GM21825 (cell line): ENCODE measurements around the gene MARK2.

Experiments used
- ATAC-seq: cut with Tn5 transposase; IDR thresholded peaks from one replicate; pipeline ENCODE4 v1.9.1; 2021; ENCODE audit warnings: mild to moderate bottlenecking, moderate library complexity; ENCODE audit not compliant: unreplicated experiment

MARK2 gene

DNA sequence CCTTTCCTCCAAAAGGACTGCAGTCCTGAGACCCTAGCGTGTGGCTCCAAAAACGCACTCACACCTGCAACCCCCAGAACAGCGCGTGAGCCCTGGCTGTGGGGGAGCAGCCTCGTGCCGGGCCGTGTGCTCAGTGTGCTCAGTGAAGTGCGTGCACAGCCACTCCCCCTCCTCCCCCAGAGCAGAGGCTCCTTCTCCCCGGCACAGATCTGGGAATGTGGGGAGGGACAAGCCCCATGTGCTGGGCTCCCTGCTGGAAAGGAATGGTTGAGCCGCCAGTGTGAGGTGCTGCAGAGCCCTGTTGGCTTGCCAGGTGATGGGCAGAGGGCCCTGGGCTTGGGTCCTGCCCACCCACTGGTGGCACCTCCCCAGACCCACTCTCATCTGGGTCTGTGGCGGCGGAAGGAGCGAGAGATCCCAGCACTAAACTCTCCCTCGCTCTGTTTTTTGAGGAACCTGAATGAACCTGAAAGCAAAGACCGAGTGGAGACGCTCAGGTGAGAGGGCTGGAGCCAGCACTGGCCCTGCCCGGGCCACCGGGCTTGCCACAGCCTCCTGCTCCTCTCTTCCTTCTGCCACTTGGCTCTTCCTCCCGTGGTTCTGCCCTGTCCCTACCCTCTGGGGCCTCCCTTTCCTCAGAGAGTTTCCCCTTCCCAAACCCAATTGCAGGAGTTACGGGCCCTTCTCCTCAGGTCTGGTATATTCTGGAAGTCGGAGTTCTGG is 69.1 kb downstream of the MARK2 start:
- no peak for ATAC-seq

DNA sequence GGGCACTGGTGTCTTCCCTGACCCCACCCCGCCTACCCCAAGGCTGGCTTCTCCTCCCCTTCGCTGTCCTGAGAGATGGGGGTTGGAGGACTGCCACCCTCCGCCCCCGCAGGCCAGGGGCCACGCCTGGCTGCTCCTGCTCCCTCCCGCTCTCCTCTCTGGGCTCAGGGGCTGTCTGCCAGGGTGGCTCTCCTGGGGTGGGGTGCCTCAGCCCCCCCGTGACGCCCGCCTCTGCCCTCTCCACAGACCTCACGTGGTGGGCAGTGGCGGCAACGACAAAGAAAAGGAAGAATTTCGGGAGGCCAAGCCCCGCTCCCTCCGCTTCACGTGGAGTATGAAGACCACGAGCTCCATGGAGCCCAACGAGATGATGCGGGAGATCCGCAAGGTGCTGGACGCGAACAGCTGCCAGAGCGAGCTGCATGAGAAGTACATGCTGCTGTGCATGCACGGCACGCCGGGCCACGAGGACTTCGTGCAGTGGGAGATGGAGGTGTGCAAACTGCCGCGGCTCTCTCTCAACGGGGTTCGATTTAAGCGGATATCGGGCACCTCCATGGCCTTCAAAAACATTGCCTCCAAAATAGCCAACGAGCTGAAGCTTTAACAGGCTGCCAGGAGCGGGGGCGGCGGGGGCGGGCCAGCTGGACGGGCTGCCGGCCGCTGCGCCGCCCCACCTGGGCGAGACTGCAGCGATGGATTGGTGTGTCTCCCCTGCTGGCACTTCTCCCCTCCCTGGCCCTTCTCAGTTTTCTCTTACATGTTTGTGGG is 69.9 kb downstream of the MARK2 start:
- no peak for ATAC-seq

DNA sequence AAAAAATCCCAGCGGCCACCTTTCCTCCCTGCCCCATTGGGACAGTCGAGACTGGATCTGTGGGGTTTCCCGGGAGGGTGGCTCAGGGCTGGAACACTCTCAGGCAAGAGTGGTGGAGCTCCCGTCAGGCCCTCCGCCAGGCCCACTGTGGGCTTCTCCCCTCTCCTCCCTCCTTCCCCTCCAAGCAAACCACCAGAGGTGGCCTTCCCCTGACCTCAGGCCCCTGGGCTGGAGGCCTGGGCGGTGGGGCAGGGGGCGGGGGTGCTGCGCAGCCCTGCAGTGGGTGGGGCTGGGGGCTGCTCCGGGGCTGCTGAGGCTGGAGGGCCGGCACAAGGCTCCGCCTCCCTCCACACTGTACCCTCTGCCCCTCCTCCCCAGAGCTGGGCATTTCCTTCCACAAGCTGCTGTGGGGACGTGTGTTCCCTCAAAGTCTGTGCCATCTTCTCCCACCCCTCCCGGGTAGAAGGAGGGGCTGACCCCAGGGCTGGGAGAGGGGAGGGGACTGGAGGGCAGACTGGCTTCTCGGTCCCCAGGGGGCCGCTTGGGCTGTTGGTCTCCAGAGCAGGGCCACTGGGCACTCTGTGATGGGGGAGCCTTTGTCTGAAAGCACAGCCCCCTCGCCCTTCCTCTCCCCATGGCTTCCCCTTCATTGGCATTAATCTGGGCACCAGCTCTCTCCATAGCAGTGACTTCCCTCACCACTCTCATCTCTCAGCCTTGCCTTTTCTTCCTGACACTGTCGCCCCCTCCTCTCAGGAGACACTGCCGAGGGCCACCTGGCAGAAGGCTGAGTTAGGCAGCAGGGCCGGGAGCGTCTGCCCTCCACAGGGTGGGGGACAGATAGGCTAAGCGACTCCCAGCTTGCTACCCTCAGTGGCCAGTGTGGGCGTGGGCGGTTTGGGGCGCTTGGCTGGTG is 70.9 kb downstream of the MARK2 start:
- no peak for ATAC-seq

- no peak for ATAC-seq
Observed at GRCh38 chr11:63910675-63911074, 71.8 kb downstream of the MARK2 start.

GRCh38 chr11:63911440-63911839 is 72.5 kb downstream of the MARK2 start:
- ATAC-seq: no peak

DNA sequence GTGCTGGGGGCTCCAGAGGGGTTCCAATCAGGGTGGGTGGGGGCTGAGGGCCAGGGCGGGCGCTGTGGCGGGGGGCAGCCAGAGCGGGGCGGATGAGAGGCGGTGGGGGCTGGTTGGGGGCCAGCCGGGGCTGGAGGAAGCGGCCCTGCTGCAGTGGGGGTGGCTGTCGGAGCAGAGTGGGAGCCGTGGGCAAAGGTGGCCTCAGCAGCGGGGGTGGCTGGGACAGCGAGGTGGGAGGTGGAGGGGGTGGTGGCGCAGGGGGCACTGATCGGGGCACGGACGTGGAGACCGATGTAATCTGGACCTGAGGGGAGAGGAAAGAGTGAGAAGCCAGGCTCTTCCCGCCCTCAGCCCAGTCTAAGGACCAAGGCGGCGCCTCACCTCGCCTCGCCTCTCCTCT is 73.0 kb downstream of the MARK2 start:
- ATAC-seq: no peak

DNA sequence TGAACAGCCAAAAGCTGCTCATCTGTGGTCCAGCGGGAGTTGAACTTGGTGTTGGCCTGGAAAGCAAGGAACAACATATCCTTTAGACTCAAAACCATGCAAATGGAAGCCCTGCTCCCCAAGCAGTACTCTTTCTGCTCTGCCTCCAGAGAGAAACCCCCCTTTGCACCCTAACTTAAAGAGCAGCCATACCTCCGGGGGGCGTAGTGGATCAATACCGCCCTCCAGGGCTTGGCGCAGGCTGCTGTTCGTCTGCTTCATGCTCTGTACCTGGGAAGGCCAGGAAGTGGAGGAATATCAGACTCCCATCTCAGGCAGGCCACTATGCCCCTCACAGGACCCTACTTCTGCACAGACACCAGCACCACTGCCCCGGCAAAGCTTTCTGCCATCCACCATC is 73.8 kb downstream of the MARK2 start:
- no peak for ATAC-seq

- no peak for ATAC-seq
Observed at GRCh38 chr11:63913866-63914830, 75.2 kb downstream of the MARK2 start.

- ATAC-seq: no peak
Observed at GRCh38 chr11:63914896-63915691, 76.2 kb downstream of the MARK2 start.

- ATAC-seq: no peak
Observed at GRCh38 chr11:63915961-63916836, 77.3 kb downstream of the MARK2 start.

- no peak for ATAC-seq
Observed at GRCh38 chr11:63916837-63917691, 78.2 kb downstream of the MARK2 start, which contains the start of gene RCOR2. RCOR2 (minus strand) TSS chr11:63917164; CDS start chr11:63916456, 708 bp downstream.

- ATAC-seq: no peak
Observed at GRCh38 chr11:63917692-63918506, 79.0 kb downstream of the MARK2 start.

- no peak for ATAC-seq
Observed at GRCh38 chr11:63918507-63919191, 79.7 kb downstream of the MARK2 start.

GRCh38 chr11:63919267-63920125 is 80.6 kb downstream of the MARK2 start:
- no peak for ATAC-seq
